ENCODE results near the gene TBATA.

DNA sequence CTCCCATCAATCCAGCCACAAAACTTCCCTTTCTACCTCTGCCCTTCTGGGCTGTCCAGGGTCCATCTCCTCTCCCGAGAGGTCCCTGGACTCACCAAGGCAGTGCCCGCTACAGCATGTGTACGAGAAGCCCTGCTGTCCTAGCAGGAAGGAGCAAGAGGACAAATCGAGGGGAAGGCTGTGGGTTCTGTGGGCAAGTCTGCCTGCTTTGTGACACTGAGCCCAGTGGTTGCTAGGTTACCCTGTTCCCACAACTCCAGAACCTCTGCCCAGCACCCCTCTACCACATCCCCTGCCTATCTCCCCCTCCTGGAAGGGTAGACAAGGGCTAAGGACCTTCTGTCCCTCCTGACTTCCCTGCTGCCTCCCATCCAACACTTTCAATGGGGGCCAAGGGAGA, at the start of gene TBATA:
- TF ChIP-seq, protein P1, sequence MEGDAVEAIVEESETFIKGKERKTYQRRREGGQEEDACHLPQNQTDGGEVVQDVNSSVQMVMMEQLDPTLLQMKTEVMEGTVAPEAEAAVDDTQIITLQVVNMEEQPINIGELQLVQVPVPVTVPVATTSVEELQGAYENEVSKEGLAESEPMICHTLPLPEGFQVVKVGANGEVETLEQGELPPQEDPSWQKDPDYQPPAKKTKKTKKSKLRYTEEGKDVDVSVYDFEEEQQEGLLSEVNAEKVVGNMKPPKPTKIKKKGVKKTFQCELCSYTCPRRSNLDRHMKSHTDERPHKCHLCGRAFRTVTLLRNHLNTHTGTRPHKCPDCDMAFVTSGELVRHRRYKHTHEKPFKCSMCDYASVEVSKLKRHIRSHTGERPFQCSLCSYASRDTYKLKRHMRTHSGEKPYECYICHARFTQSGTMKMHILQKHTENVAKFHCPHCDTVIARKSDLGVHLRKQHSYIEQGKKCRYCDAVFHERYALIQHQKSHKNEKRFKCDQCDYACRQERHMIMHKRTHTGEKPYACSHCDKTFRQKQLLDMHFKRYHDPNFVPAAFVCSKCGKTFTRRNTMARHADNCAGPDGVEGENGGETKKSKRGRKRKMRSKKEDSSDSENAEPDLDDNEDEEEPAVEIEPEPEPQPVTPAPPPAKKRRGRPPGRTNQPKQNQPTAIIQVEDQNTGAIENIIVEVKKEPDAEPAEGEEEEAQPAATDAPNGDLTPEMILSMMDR (IDR thresholded peaks at IDR 0.05): no peak
- no peak for TF ChIP-seq POLR2A (IDR thresholded peaks at IDR 0.05)
